HL-60 (cell line): ENCODE data around the gene FBXO42.

Source experiments
- GABPA ChIP-seq: IDR thresholded peaks from 2 replicates; pipeline ENCODE4 v1.6.1; 2012; ENCODE audit warnings: low read depth
- POLR2AphosphoS5 ChIP-seq: IDR thresholded peaks from 2 replicates; pipeline ENCODE4 v1.6.1; 2012; ENCODE audit warnings: low read depth
- REST ChIP-seq: IDR thresholded peaks from 2 replicates; pipeline ENCODE4 v1.6.1; 2012; ENCODE audit warnings: low read depth; ENCODE audit not compliant: insufficient replicate concordance
- SPI1 ChIP-seq: IDR thresholded peaks from 2 replicates; pipeline ENCODE4 v1.6.1; 2012; ENCODE audit warnings: low read depth, mild to moderate bottlenecking, borderline replicate concordance
- TF ChIP-seq, protein P1 (sequence below): IDR thresholded peaks from one replicate; pipeline ENCODE4 v1.5.1; 2011; ENCODE audit warnings: low read length, control low read depth, inconsistent platforms; ENCODE audit not compliant: insufficient read depth

DNA sequence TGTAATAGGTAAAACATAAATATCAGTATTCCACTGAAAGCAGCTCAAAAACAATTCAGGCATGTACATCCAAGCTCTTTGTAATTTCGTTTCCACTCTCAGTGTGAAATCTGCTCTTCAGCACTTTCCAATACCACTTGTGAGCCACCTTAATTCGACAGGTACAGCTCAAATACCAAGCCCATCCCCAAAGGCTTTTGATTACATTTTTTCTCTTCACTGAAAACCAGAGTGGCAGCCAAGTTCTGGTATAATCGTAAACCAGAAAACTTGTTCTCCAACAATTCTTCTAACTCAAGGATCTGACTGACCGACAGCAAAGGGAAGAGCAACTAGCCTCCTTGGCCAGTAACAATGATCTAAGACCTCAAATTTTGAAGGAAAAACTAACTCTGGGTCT, 36.8 kb downstream of the FBXO42 start:
- TF ChIP-seq, protein P1, sequence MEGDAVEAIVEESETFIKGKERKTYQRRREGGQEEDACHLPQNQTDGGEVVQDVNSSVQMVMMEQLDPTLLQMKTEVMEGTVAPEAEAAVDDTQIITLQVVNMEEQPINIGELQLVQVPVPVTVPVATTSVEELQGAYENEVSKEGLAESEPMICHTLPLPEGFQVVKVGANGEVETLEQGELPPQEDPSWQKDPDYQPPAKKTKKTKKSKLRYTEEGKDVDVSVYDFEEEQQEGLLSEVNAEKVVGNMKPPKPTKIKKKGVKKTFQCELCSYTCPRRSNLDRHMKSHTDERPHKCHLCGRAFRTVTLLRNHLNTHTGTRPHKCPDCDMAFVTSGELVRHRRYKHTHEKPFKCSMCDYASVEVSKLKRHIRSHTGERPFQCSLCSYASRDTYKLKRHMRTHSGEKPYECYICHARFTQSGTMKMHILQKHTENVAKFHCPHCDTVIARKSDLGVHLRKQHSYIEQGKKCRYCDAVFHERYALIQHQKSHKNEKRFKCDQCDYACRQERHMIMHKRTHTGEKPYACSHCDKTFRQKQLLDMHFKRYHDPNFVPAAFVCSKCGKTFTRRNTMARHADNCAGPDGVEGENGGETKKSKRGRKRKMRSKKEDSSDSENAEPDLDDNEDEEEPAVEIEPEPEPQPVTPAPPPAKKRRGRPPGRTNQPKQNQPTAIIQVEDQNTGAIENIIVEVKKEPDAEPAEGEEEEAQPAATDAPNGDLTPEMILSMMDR, result no peak
- no peak for TF ChIP-seq POLR2AphosphoS5
- TF ChIP-seq REST, result no peak
- no peak for TF ChIP-seq SPI1
- no peak for TF ChIP-seq GABPA
